A673 (cell line): Measurements from ENCODE around the gene ESRRA.

Source experiments
- CTCF ChIP-seq: fragments of 300-800, 200-600 bp; sonication (generic); conservative IDR thresholded peaks from 2 replicates; pipeline ENCODE4 v1.5.1; 2017; ENCODE audit warnings: low read depth, mild to moderate bottlenecking, antibody characterized with exemption, low read length, moderate library complexity, mixed read lengths
- EZH2 ChIP-seq: fragments of 200-600 bp; sonication (generic); IDR thresholded peaks from 2 replicates; pipeline ENCODE4 v1.6.1; 2017; ENCODE audit warnings: borderline replicate concordance, low read depth, mild to moderate bottlenecking, mixed read lengths, antibody characterized with exemption, low read length; ENCODE audit not compliant: poor library complexity, severe bottlenecking

- 0 out of 2 replicates have a peak, but pooled peaks have one; percentile 22 for TF ChIP-seq CTCF
- no peak for TF ChIP-seq EZH2
Observed at GRCh38 chr11:64269540-64270220, 35.6 kb upstream of the ESRRA start.
